NCI-H2196 (cell line): ENCODE measurements around the gene HEXD.
A peak's percentile ranks its signal among the peaks of the same experiment; 100 is the strongest.

Experiments
- DNase-seq: peaks from one replicate; lab custom pipeline; 2025; ENCODE audit not compliant: unreplicated experiment; lab: John Stamatoyannopoulos, UW

Gene HEXD

DNA sequence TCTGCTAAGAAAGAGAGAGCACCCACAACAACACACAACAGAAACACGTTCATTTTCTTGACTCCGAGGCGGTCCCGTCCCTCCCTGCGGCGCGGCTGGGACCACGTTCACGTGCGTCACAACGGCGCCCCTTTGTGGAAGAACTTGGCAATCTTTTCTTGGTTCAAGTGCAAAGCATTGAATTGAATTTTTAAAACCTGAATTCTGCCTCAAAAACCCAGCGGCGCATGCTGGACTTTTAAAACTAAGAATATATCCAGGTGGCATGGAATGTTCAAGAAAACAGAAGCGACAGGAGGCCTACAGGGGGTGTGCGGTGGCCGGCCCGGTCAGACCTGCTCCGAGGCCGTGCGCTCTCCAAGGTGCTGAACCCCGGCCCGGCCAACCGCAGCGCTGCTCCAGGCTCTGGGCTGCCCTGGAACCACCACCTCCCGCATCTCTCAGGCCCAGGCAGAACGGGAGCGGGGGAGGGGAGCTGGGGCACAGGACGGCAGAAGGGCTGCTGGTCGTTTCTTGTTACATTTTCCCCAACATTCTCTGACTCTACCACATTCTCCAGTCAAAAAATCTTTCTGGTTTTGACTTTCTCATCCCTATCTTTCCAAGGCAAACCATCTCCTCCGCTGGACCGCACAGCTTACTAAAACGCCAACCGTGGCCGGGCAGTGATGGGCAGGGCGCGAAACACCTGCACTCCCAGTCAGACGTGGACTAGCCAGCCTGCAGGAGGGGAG lies 3.4 kb upstream of the HEXD start:
- DNase-seq = peak; percentile 83

DNA sequence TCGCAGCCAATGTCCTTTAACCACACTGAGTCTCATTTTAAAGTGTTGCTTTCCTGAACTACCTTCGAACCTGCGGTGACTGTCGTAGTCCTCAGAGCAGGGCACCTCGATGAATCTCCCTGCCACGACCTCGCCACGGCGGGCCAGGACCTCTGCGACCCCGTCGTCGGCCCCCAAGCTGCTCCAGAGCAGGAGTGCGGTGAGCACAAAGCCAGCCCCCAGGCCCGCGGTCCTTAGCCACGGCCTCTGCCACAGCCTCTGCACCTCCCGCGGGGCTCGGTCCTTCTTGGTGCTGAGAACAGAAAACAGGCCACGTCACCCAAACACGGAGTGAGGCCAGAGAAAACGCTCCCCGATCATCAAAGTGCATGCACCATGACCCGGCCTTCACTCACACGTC lies 2.8 kb upstream of the HEXD start:
- DNase-seq = no peak

DNA sequence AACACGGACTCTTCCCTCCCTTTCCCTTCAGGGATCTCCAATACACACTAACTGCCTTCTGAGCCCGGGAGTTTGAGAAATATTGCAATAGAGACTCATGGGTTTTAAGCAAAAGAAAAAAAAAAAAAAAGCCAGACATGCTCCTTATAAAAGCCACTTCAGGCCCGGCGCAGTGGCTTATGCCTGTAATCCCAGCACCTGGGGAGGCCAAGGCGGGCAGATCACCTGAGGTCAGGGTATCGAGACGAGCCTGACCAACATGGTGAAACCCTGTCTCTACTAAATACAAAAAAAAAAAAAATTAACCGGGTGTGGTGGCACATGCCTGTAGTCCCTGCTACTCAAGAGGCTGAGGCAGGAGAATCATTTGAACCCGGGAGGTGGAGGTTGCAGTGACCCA lies 2.4 kb upstream of the HEXD start:
- DNase-seq = no peak

DNA sequence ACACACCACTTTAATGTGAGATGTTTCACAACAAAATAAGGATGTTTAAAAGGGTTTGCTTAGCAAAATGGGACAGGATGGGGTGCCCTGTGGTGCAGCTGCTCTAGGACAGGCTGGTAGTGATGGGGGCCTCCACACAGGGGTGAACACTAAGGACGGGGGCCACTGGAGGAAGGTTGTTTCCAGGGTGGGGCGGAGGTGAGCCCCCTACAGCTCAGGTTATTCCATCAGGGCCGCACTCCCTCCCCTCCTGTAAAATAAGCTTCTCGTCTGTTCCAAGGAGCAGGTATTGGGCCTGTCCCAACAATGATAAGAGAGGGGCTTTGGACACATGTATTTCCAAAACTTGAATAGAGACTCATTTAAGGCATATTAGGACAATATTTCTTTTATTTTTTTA lies 1.9 kb upstream of the HEXD start:
- no peak for DNase-seq

DNA sequence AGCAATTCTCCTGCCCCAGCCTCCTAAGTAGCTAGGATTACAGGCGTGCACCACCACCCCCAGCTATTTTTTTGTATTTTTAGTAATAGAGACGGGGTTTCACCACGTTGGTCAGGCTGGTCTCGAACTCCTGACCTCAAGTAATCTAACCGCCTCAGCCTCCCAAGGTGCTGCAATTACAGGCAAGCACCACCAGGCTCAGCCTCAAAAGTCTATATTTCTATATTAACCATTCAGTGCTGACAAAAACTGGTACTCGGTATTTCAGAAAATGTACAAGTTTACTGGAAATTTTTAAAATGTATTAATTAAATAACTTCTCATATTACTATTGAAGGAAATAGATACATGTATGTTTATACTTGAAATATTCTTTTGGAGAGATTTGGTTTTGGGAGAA lies 1.4 kb upstream of the HEXD start:
- DNase-seq = peak; percentile 37

DNA sequence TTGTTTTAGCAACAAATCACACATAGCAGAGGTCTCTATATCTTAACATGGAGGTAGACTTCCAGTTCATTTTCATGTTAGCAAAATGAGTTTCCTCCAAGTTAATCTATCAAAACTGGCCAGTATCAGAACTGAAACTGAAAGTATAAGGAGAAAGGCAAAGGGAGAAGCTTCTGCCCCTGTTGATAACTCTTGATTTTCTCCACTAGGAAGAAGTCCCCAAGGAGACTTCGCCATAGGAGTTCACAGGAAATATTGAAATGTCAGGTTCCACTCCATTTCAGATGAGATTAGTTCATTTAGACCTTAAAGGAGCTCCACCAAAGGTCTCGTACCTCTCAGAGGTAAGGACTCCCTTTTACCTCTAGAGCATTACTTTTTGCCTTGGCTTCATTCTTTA lies 1.4 kb downstream of the HEXD start:
- no peak for DNase-seq

DNA sequence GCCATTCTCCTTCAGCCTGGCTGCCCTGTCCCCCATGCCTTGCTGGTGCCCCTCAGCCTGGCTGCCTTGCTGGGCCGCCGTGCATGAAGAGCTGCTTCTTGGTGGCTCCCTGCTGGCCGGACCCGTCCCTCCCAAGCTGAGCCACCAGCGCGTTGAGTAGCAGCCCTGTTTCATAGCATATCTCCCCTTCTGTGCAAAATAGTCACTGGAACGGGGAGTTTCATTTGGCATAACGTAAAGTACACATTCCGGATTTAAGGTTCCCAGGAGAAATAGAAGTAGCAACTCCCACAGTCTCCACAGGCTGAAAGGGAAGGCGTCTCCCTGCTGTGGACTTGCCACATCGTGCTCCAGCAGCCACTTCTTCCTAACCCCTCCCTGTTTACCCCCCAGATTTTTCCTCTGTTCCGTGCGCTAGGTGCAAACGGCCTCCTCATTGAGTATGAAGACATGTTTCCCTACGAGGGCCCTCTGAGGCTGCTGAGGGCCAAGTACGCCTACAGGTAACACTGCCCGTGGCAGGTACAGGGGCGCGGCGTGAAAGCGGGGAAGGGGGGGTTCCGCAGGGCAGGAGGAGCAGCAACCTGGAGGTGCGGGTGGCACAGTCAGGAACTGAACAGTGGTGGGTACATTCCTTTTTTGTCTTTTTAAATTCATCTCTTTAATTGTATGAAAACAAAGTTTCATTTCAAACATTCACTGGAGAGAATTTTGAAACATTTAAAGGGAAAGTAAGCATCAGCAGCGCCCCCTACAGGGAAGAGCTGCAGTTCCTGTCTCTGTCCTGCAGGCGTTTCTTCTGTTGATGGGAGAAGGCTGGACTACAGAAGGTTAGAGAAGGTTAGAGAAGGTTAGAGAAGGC lies 6.1 kb downstream of the HEXD start:
- peak; percentile 73 for DNase-seq

DNA sequence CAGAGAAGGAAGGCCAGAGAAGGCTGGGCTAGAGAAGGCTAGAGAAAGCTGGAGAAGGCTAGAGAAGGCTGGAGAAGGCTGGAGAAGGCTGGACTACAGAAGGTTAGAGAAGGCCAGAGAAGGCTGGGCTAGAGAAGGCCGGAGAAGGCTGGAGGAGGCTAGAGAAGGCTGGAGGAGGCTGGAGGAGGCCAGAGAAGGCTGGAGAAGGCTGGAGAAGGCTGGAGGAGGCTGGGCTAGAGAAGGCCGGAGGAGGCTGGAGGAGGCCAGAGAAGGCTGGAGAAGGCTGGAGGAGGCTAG lies 6.7 kb downstream of the HEXD start:
- DNase-seq = no peak

DNA sequence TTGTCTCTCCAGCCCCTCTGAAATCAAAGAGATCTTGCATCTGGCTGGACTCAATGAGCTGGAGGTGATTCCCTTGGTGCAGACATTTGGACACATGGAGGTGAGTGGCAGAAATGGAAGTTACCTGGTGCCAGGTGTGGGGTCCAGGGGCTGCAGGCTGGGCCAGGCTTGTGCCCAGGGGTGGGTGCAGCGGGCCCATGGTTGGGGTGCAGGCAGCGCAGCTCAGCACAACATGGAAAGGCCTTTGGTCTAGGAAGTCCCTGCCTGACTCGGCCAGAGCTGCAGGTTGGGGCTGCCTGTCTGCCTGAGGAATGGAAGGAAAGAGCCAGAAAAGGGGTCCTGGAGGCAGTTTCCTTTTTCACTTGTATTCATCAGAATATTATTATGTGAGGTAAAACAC lies 10.4 kb downstream of the HEXD start:
- DNase-seq = no peak

DNA sequence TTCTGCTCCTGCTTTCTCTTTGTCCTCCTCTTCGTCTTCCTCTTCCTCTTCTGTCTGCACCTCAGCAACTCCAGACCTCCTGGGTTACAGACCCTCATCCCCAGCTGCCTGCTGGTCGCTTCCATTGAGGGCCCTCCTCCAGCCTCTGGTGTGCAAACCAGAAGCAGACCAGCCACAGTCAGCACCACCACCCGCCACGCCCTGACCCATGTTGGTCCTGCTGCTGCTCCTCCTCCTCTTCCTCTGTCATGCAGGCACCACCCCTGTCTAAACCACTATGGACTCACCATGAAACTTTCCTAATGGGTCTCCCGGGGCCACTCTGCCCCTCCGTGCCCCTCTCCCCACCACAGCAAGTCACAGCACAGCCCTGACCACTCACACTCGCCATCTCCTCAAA lies 11.7 kb downstream of the HEXD start:
- no peak for DNase-seq

DNA sequence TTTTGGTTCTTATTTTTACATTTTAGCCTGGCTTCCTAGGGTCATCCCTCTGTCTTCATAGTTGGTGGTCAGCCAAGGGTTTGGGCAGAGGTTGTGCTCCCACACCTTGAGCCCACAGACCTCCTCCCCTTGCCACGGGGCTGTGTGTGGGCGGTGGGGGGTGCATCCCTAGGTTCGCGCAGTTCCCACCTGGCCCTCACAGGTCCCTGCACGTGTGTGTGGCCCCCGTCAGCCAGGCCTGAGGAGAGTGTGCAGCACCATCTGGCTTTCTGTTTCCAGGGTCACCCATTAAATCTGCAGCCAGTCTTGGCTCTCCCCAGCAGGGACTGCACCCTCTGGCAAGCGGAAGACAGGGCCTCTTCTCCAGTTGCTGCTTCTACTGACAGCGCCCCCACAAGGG lies 13.9 kb downstream of the HEXD start:
- DNase-seq = no peak

DNA sequence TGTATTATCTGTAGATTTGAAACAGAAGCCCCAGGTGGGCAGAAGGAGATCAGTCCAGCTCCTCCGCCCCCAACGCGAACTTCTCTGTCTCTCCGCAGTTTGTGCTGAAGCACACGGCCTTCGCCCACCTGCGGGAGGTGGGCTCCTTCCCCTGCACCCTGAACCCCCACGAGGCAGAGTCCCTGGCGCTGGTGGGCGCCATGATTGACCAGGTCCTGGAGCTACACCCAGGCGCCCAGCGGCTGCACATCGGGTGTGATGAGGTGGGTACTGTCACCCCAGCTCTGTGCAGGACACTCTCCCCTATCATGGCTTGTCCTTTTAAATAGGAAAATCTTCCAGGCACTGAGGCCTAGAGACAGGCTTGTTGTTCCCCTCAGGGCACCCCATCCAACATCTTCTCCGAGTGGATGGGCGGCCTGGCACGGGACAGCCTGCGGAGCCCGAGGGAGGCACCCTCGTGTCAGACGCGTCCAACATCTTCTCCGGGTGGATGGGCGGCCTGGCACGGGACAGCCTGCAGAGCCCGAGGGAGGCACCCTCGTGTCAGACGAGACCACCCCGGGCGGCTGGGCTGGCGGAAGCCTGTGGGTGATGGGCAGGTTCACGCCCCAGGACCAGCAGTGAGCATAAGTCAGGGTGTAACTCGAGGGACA lies 15.5 kb downstream of the HEXD start:
- DNase-seq = no peak

DNA sequence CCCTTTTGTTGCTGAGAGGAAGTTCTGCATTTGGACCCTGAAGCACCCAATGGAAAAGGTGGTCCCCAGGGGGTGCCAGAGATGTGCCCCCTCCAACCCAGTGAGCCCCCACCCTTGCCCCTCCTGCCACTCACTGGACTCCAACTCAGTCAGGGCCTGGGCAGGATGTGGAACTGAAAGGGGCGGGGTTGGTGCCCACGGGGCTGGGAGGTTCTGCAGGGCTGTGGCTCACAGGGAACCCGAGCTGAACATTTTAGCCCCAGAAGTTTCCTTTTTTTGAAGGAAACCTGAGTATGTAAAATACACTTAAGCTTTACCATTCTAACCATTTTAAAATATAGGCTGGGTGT lies 16.0 kb downstream of the HEXD start:
- no peak for DNase-seq

DNA sequence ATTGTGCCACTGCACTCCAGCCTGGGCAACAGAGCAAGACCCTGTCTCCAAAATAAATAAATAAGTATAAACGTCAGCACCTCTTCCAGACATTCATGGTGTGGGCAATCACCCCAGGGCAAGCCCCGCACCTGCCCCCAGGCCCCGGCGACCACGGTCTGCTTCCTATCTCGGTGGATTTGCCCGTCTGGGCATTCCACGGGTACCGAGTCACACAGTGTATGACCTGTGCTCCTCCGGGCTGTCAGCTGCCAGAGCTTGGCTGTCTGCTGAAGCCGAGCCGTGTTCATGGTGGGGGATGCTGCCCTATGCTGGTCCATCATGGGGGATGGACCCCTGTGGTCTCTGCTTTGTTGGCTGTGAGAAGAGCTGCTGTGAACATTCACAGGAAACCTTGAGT lies 17.0 kb downstream of the HEXD start:
- no peak for DNase-seq

DNA sequence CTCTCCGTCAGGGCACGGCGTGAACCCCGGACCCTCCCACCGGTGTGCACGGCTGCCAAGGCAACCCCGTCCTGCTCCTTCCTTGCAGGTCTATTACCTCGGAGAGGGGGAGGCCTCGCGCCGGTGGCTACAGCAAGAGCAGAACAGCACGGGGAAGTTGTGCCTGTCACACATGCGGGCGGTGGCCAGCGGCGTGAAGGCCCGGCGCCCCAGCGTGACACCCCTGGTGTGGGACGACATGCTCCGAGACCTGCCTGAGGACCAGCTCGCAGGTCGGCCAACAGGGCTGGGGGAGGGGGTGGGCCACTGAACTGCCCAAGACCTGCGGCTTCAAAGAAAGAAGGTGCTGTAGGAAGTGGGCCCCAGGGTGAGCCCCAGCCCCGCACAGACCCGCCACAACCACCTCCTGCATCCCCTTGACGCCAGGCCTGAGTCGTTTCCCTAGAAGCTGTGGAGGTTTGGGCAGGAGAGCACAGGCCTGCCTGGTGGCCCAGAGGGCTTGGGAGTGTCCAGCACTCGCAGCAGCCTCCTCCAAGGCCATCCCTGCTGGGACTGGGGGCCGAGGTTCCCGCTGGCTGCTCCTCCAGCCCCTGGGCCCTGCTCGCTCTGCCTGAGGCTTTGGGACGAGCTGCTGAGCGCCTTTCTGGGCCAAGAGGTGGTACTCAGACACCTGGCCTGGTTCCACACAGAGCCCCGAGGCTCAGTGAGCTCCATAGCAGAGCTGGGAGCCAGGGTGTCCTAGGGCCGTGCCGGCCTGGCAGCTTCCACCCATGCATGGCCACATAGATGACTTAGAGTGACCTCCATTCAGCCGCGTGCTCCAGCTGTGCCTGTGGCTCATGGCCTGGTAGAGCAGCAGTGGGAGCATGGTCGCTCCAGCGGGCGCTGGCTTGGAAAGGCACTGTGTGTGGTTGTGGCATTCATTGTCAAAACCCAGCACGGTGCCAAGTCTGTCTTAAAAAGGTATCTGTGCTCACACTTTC lies 17.7 kb downstream of the HEXD start:
- no peak for DNase-seq

DNA sequence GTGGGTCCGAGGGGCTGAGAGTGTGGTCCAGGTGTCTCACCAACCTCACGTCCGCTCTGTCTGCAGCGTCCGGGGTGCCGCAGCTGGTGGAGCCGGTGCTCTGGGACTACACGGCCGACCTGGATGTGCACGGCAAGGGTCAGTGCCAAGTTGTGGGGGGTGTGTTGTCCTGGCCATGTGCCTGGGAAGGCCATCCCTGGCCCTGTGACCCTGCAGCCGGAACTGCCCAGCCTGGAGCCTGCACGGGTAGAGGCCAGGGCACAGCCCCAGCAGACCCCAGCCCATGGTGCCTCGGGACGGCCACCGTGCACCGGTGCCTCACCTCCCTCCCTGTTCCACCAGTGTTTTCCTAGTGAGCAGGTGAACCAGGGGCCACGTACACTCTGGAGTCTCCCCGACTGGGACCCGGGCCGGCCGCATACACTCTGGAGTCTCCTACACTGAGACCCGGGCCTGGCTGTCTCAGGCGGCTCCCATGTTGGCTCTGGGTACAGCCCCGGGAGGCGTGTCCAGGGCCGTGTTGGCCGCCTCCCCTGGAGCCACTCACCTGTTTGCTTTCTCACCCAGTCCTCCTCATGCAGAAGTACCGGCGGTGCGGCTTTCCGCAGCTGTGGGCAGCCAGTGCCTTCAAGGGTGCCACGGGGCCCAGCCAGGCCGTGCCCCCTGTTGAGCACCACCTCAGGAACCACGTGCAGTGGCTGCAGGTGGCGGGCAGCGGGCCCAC lies 18.6 kb downstream of the HEXD start:
- DNase-seq = no peak

DNA sequence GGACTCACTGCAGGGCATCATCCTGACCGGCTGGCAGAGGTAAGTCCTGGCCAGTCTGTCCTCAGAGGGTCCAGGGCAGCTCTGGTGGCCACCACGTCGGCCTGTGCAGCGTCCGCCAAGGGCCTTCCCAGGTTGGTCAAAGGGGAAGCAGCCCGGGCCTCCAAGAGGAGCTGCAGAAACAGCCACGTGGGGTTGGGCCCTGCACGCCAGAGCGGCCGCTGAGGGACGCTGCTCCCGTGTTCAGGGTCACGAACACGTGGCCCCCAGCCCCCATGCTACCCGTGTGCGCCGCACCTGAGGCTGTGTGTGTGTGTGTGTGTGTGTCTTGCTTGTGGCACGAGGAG lies 19.1 kb downstream of the HEXD start:
- no peak for DNase-seq

DNA sequence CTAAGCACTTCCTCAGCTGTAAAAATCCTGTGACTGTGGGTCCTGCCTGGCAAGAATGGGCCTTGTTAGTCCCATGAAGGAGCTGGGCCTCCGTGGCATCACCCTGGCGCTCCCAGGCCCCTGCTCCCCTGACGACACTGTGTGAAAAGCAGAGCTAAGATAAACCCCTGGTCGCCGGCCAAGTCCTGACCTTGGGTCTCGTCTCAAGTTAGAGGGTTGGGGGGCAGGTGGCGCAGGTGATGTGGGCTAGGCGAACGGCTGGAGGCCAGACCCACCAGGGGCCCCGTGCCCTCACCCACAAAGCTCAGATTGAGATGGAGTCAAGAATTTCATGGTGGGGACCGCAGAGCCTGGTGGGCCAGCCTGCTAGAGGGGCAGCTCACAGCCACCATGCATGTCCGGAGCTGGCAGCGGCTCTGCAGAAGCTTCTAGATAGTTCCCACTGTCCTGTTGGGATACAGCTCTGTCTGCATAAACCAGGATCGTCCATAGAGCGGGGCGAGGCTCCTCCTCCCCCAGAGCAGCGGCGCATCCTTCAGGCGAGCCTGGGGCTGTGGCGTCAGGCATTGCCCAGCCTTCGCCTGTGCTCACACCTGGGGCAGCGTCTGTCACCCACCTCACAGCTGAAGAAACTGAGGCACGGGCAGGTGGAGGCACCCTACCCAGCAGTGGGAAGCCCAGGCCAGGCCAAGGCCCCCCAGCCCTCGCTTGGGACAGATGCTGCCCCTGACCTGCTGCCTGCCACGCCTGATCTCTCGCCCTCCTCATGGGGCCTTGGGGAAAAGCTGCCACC lies 20.4 kb downstream of the HEXD start:
- no peak for DNase-seq

DNA sequence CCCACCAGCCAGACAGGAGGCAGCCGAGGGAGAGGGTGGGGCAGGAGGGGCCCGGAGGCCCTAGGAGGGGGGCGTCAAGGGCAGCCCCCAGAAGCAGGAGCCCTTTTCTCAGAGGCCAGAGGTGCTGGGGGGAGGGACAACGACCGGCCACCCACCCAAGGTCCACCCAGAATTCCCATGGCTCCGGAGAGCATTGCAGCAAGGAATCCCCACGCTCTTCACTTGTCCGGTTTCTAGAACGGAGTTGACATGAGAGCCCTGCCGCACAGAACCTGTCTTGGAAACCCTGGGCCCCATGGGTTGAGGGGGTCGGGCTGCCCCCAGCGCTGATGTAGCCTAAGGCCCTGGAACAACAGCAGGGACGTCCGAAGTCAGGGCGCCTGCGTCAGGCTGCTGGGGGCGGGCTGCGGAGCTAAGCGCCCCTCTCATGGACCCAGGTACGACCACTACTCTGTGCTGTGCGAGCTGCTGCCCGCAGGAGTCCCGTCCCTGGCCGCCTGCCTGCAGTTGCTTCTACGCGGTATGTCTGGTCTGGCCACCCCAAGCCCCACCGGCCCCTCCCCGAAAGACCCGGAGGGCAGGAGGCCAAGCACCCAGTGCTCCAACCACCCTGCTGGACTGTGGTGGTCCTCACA lies 21.2 kb downstream of the HEXD start:
- DNase-seq = no peak
